Activated CD8-positive, alpha-beta memory T cell treated with anti-CD3 and anti-CD28 coated beads for 1 hour (primary cell): ENCODE data around the gene BNIP3.
"Not testable (repeated sequence)": the region's sequence is repeated elsewhere in the genome, so short reads cannot be mapped to it uniquely, and the experiment has no call there.

Experiments
- DNase-seq, 2 donors: peaks; one replicate each; pipeline ENCODE4 v3.0.0-alpha.2; 2020; ENCODE audit warnings: low read depth in 1 of 2; ENCODE audit errors: extremely low read depth in 1 of 2

BNIP3 gene

GRCh38 chr10:132002004-132002403 is 20.3 kb upstream of the BNIP3 start:
- no peak for DNase-seq

GRCh38 chr10:132001238-132001972 is 19.7 kb upstream of the BNIP3 start:
- no peak for DNase-seq

DNA sequence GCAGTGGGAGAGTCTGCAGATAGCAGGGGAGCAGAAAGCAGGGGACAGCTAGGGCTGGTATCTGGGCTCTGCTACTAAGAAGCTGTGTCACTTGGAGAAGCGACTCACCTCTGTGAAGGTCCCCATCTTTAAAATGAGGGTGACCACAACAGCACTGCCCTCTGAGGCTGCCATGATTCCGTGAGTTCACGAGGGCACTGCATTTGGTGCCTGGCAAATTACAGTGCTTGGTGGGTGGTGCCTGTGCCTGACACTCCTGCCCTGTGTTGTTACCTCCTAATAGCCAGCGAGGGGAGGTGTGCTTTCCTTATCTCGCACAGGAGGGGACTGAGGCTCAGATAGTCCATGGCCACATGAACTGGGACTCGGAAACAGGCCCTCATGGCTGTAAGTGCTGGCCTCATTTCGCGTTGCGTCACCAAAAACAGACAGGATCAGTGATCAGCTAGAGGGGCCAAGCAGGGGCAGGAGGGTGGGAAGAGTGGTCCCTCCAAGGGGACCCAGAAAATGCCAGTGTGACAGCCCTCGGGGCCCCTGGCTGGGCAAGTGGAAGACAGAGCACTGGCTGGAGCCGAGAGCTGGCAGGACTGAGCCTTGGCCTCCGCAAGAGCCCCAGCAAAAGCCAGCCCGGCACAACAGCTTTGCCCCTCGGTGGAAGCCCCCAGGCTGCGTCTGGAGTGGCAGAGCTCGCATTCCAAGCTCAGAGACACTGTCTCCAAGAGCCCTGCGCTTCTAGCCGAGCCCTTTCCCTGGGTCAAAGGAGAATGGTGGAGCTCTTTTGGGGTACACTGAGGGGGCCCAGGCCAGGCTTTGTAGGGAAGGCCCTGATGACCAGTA is 17.3 kb upstream of the BNIP3 start:
- no peak for DNase-seq

DNA sequence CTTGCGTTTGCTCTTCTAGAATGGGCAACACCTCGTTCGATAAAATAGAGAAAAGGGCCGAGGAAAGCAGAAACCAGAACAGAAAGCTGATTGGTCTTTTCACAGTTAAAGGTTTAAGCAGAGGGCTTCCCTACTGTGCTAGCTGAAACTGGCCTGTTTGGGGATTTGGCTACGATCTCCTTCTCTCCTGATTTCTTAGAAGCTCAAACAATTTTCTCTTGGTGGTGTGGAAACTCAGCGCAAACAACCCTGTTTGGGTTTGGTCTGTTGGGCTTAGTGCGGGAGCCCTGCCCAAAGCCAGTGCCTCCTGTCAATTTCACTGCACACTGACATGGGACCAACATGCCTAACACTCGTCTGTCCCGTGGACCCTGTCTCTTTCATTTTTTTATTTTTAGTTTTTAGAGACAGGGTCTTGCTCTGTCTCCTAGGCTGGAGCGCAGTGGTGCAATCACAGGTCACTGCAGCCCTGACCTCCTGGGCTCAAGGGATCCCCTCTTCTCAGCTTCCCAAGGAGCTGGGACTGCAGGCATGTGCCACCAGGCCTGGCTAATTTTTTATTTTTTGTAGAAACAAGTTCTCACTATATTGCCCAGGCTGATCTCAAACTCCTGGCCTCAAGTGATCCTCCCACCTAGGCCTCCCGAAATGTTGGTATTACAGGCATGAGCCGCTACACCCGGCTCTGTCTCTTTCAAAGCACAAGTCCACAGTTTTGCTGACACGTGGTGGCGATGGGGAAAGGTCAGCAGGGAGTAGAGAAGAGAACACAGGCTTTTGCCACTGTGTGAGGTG is 16.5 kb upstream of the BNIP3 start:
- DNase-seq, result no peak

- no peak for DNase-seq
Measured at GRCh38 chr10:131997366-131998049, 15.8 kb upstream of the BNIP3 start.

DNA sequence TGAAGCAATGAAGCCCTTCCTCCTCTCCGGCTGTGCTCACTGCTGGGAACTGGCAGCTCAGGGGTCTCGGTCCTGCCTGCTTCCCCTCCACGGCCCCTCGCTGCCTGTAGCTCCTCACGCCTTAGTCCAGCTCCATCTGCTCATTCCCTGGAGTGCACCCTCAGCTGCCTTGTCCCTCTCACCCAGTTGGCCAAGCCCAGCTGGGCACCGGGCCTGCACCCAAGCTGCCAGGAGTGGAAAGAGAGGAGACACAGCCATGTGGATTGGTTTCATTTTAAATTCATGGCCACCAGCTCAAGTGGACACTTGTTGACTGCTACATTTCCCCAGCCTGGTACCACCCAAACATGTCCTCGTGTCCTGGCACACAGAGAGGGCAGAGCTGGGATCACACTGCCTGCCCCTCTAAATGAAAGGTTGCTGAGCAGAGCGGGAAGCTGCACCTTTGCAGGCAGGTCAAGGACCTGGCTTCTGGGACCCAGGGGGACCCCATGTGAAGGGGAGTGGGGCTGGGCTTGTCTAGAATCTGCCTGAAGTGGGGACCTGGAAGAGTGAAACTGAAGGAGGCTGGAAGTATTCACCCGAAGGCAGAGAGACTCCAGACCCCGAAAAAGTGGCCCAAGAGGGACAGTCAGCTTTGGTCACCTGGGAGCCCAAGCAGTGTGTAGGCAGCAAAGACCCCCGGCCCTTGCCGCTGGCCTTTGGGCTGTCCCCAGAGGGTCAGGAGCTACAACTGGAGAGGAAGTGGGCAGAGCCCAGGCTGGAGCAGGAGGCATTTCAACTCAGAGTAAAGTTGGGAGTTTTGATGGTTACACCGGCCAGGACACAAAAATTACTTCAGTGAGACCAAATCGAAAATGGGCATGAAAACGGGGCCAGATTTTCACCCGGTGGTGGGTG is 15.0 kb upstream of the BNIP3 start:
- DNase-seq, result no peak

- DNase-seq, result no peak
Measured at GRCh38 chr10:131994435-131994834, 12.7 kb upstream of the BNIP3 start.

- no peak for DNase-seq
Measured at GRCh38 chr10:131993275-131993674, 11.6 kb upstream of the BNIP3 start.

- no peak for DNase-seq
Measured at GRCh38 chr10:131991726-131992125, 10.0 kb upstream of the BNIP3 start.

DNA sequence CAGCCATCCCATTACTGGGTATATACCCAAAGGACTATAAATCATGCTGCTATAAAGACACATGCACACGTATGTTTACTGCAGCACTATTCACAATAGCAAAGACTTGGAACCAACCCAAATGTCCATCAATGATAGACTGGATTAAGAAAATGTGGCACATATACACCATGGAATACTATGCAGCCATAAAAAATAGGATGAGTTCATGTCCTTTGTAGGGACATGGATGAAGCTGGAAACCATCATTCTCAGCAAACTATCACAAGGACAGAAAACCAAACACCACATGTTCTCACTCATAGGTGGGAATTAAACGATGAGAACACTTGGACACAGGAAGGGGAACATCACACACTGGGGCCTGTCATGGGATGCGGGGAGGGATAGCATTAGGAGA is 6.1 kb upstream of the BNIP3 start:
- DNase-seq, result not testable (repeated sequence)

DNA sequence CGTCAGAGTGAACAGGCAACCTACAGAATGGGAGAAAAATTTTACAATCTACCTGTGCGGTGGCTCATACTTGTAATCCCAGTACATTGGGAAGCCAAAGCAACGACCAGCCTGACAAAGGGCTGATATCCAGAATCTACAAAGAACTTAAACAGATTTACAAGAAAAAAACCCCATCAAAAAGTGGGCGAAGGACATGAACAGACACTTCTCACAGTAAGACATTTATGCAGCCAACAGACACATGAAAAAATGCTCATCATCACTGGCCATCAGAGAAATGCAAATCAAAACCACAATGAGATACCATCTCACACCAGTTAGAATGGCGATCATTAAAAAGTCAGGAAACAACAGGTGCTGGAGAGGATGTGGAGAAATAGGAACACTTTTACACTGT is 5.6 kb upstream of the BNIP3 start:
- not testable (repeated sequence) for DNase-seq

DNA sequence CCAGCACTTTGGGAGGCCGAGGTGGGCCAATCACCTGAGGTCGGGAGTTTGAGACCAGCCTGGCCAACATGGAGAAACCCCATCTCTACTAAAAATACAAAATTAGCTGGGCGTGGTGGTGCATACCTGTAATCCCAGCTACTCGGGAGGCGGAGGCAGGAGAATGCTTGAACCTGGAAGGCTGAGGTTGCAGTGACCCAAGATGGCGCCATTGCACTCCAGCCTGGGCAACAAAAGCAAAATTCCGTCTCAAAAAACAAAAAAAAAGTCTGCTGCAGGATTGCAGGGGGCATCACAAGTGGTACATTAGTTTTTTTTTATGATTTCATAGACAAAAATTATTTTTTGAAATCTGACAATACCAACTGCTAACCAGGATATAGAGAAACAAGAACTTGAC is 5.1 kb upstream of the BNIP3 start:
- DNase-seq, result not testable (repeated sequence)

GRCh38 chr10:131983780-131984179 is 2.1 kb upstream of the BNIP3 start:
- no peak for DNase-seq

- DNase-seq, result no peak
Measured at GRCh38 chr10:131982796-131983195, 1.1 kb upstream of the BNIP3 start.

- DNase-seq, result no peak
Measured at GRCh38 chr10:131982185-131982756, 548 bp upstream of the BNIP3 start.

GRCh38 chr10:131980761-131981428 is 828 bp downstream of the BNIP3 start:
- DNase-seq, result no peak

- no peak for DNase-seq
Measured at GRCh38 chr10:131980321-131980720, 1.4 kb downstream of the BNIP3 start.

DNA sequence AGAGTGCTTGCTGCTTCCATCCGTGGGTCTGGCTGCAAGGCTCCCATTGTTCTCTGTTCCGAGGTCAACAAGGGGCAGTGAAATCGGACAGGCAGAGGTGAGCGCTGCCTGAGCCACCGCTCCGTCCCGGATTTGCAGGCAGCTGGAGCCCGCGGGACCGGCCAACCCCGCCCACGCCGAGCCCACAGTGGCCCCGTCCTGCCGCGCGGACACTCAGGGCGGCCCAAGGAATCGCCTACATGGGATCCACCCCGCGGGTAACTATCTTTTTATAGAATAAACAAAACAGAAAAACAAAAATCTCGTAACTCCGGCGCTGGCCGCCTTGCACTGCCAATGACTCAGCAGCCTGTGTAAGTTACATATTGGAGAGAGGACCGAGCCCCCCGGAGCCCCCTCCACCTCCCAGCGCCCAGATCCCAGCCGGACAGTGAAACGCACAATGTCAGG is 1.9 kb downstream of the BNIP3 start:
- no peak for DNase-seq

GRCh38 chr10:131979336-131979735 is 2.4 kb downstream of the BNIP3 start:
- no peak for DNase-seq
